NOMO-1 treated with DMSO at 0.1 percent for 48 hours (cell line): ENCODE measurements around the gene ATG5.
"Not testable (repeated sequence)": the region's sequence is repeated elsewhere in the genome, so short reads cannot be mapped to it uniquely, and the experiment has no call there.

Source experiments
- DNase-seq: peaks from one replicate; lab custom pipeline; 2025; ENCODE audit not compliant: unreplicated experiment; lab: John Stamatoyannopoulos, UW

Gene ATG5

GRCh38 chr6:106315765-106316374, 9.7 kb downstream of the ATG5 start:
- no peak for DNase-seq

GRCh38 chr6:106309766-106310373, 15.7 kb downstream of the ATG5 start:
- DNase-seq, result no peak

- DNase-seq, result no peak
These were observed 16.6 kb downstream of the ATG5 start for GRCh38 chr6:106308985-106309384.

- DNase-seq, result no peak
These were observed 19.8 kb downstream of the ATG5 start for GRCh38 chr6:106305740-106306139.

- DNase-seq, result peak; percentile 40
These were observed 24.6 kb downstream of the ATG5 start for GRCh38 chr6:106300944-106301343.

GRCh38 chr6:106300020-106300780, 25.4 kb downstream of the ATG5 start:
- no peak for DNase-seq

- no peak for DNase-seq
These were observed 32.4 kb downstream of the ATG5 start for GRCh38 chr6:106293116-106293515.

- no peak for DNase-seq
These were observed 34.6 kb downstream of the ATG5 start for GRCh38 chr6:106290954-106291353.

- no peak for DNase-seq
These were observed 35.5 kb downstream of the ATG5 start for GRCh38 chr6:106290032-106290431.

GRCh38 chr6:106287215-106287614, 38.3 kb downstream of the ATG5 start:
- no peak for DNase-seq

- DNase-seq, result no peak
These were observed 38.8 kb downstream of the ATG5 start for GRCh38 chr6:106286746-106287145.

- no peak for DNase-seq
These were observed 42.1 kb downstream of the ATG5 start for GRCh38 chr6:106283481-106283880.

GRCh38 chr6:106281661-106282060, 43.9 kb downstream of the ATG5 start:
- no peak for DNase-seq

- no peak for DNase-seq
These were observed 44.5 kb downstream of the ATG5 start for GRCh38 chr6:106281088-106281487.

GRCh38 chr6:106279179-106279578, 46.4 kb downstream of the ATG5 start:
- DNase-seq, result no peak

- no peak for DNase-seq
These were observed 49.9 kb downstream of the ATG5 start for GRCh38 chr6:106275692-106276091.

GRCh38 chr6:106273087-106273486, 52.5 kb downstream of the ATG5 start:
- DNase-seq, result no peak

- no peak for DNase-seq
These were observed 53.3 kb downstream of the ATG5 start for GRCh38 chr6:106272287-106272686.

- no peak for DNase-seq
These were observed 55.1 kb downstream of the ATG5 start for GRCh38 chr6:106270414-106270813.

GRCh38 chr6:106269268-106269919, 56.2 kb downstream of the ATG5 start:
- not testable (repeated sequence) for DNase-seq

GRCh38 chr6:106268500-106268899, 57.1 kb downstream of the ATG5 start:
- not testable (repeated sequence) for DNase-seq

- DNase-seq, result not testable (repeated sequence)
These were observed 61.1 kb downstream of the ATG5 start for GRCh38 chr6:106264433-106264832.
